NCI-H82 (cell line): ENCODE data around the gene NAAA.
"Not testable (repeated sequence)": the region's sequence is repeated elsewhere in the genome, so short reads cannot be mapped to it uniquely, and the experiment has no call there.

Source experiments
- DNase-seq: peaks from one replicate; lab custom pipeline; 2025; lab: John Stamatoyannopoulos, UW

Gene NAAA

GRCh38 chr4:75940692-75941253 lies at the start of gene NAAA:
NAAA (minus strand) TSS chr4:75941013; CDS start chr4:75940949, 64 bp downstream.
- peak; percentile 90 for DNase-seq

- no peak for DNase-seq
These were observed 49.2 kb upstream of the NAAA start for GRCh38 chr4:75989846-75990528.

GRCh38 chr4:75985116-75985515 lies 44.3 kb upstream of the NAAA start:
- peak; percentile 87 for DNase-seq

- no peak for DNase-seq
These were observed 39.8 kb upstream of the NAAA start for GRCh38 chr4:75980576-75980975.

- DNase-seq, result no peak
These were observed 35.4 kb upstream of the NAAA start for GRCh38 chr4:75976177-75976576.

- no peak for DNase-seq
These were observed 33.0 kb upstream of the NAAA start for GRCh38 chr4:75973766-75974165.

- DNase-seq, result no peak
These were observed 27.3 kb upstream of the NAAA start for GRCh38 chr4:75968084-75968483.

- no peak for DNase-seq
These were observed 22.7 kb upstream of the NAAA start for GRCh38 chr4:75963558-75963957.

GRCh38 chr4:75962072-75962471 lies 21.3 kb upstream of the NAAA start:
- DNase-seq, result not testable (repeated sequence)

- not testable (repeated sequence) for DNase-seq
These were observed 17.7 kb upstream of the NAAA start for GRCh38 chr4:75958546-75958945.

- not testable (repeated sequence) for DNase-seq
These were observed 14.0 kb upstream of the NAAA start for GRCh38 chr4:75954811-75955210.

GRCh38 chr4:75953509-75953908 lies 12.7 kb upstream of the NAAA start:
- no peak for DNase-seq

GRCh38 chr4:75950213-75950815 lies 9.5 kb upstream of the NAAA start:
- no peak for DNase-seq

GRCh38 chr4:75948822-75949444 lies 8.1 kb upstream of the NAAA start:
- no peak for DNase-seq

GRCh38 chr4:75939890-75940691 lies 722 bp downstream of the NAAA start:
- peak; percentile 68 for DNase-seq

- no peak for DNase-seq
These were observed 5.2 kb downstream of the NAAA start for GRCh38 chr4:75935628-75936027.

- no peak for DNase-seq
These were observed 10.7 kb downstream of the NAAA start for GRCh38 chr4:75930152-75930551.

- DNase-seq, result not testable (repeated sequence)
These were observed 15.9 kb downstream of the NAAA start for GRCh38 chr4:75924916-75925315.

GRCh38 chr4:75924309-75924827 lies 16.4 kb downstream of the NAAA start:
- no peak for DNase-seq

GRCh38 chr4:75922588-75922987 lies 18.2 kb downstream of the NAAA start:
- DNase-seq, result no peak

GRCh38 chr4:75921910-75922309 lies 18.9 kb downstream of the NAAA start:
- DNase-seq, result no peak

GRCh38 chr4:75920327-75920726 lies 20.5 kb downstream of the NAAA start:
- DNase-seq, result no peak
